ENCODE results near the gene MBOAT2.
A peak's percentile ranks its signal among the peaks of the same experiment; 100 is the strongest.
"Not testable (repeated sequence)": the region's sequence is repeated elsewhere in the genome, so short reads cannot be mapped to it uniquely, and the experiment has no call there.

Gene MBOAT2
- 5.2 to 10.5 reads per million in 2 donors for total RNA-seq

GRCh38 chr2:9003616-9004337 is at the start of gene MBOAT2:
Gene MBOAT2 (minus strand): TSS chr2:9003684. CDS start chr2:9003614, 70 bp downstream.
- DNase-seq, result peak; percentile 61

DNA sequence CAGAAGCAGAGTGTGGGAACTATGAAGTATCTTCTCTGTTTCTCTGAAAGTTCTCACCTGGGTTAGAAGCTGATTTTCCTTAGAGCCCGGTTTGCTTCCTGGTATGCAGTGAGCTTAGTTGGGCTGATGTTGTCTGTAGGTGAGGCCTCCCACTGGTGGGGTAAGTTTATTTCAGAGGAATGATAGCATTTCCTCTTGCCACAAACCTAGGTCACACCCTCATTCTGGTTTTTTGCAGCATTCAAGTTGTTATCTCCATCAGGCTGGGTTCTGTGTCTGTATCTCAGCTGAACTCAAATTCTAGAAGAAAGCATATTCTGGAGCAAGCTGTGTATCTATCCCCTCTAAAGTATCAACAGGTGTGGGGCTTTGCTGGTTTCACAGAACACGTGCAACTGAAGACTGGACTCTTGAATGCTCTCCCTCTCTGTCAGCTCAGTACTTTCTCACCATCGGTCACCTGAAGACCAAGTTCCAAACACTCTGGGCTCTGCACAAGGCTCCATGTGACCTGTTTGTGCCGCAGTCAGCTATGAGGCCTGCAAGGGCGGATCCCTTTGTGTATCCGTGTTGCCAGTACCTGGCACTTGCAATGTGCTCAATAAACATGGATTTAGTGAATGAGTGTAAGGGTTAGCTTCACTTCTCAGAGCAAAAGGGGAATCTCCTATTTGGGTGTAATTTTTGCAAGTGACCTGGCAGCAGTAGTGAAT is 49.5 kb upstream of the MBOAT2 start:
- DNase-seq, result no peak

DNA sequence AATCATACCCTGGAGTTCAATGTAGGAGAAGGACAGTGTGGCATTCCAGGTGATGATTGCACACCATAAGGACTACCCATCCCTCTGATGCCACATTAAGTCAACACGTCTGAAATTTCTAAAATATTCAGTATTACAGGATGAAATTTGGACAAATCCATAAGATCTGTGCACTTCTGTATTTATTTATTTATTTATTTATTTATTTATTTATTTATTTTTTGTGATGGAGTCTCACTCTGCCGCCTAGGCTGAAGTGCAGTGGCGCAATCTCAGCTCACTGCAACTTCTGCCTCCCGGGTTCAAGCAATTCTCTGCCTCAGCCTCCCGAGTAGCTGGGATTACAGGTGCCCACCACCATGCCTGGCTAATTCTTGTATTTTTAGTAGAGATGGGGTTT is 48.0 kb upstream of the MBOAT2 start:
- DNase-seq, result not testable (repeated sequence)

- no peak for DNase-seq
Observed at GRCh38 chr2:9050122-9050809, 46.8 kb upstream of the MBOAT2 start.

- no peak for DNase-seq
Observed at GRCh38 chr2:9045595-9045994, 42.1 kb upstream of the MBOAT2 start.

- DNase-seq, result not testable (repeated sequence)
Observed at GRCh38 chr2:9043491-9043890, 40.0 kb upstream of the MBOAT2 start.

GRCh38 chr2:9037166-9037565 is 33.7 kb upstream of the MBOAT2 start:
- DNase-seq, result no peak

DNA sequence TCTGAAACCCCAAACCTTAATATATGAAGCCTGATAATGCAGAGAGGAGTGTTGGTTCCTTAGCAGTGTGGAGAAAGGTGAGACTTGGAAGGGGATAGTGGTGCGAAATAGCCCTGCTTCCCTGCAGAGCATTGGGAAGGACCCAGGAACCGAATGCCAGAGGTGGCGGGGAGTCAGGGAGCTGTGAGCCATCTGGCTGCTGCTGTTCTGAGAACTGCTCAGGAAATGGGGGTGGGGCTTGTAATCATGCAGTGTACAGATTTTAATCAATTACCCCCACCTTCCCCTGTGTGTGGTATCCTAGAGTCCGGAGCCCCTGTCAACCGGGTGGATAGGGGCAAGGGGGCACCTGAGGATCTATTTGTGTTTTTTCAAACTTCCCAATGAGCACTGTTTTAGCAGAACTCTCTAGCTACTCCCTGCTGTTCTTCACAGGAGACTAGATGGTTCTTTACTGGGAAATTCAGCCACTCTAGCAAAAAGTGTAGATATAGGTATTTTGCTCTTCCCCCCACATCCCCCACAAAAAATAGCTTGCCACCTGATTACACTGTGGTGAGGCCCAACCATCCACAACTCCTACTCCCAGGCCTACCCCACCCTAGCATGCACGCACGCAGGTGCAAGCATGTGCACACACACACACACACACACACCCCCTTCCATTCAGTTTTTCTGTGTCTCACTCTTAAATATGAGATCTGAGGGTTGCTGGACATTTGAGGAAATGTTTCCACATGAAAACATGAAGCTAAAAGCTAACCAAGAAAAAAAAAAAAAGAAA is 30.1 kb upstream of the MBOAT2 start:
- no peak for DNase-seq

GRCh38 chr2:9032536-9033255 is 29.2 kb upstream of the MBOAT2 start:
- DNase-seq, result no peak

DNA sequence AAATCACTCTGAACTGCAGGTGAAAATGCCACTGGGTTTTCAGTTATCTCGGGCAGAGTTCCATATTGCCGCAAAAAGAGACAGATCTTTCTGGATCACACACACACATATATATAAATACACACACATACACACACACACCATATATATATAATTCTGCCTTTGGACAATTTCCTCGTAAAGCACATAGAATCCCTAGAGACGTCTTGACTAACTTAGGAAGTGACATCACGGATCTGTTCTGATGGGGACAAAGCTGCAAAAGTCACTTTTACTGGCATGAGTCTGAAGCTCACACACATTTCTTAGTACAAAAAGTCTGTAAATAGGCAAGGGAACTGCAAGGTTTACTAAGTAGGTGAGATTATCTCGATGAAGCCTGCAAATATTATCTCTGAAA is 28.6 kb upstream of the MBOAT2 start:
- DNase-seq, result no peak

DNA sequence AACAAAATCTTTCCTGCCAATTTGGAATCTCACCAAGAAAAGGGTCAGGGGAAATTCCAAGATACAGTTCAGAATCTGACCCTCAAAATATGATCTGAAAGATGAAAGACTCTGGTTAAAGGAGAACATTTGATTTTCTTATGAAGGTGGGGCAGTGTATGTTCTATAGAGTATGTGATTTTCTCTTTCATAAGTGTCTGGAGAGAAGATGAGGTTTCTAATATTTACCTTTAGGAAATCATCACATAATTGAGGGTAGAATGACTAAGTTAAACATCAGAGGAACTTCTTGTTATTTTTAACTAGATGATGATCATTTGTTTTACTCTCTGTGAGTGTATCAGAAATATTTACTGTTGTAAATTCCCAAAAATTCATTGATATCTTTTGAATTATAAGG is 27.8 kb upstream of the MBOAT2 start:
- no peak for DNase-seq

DNA sequence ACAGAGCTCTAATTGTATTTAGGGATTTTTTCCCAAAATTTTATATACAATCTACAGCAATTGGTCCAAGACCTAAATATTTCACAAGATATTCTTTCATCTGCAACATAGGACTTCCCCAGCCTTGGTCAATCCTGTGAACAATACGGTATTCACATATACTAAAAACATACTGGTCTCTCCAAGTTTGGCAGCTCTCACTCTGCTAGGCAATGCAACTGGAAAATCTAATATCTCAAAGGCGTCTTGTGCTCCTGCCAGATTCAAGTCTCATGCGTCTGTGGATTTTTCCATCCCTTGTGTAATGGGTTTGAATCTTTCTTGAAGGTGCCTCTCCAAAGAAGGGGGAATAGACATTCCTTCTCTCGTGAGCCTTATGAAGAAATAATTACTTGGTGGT is 27.4 kb upstream of the MBOAT2 start:
- DNase-seq, result no peak

DNA sequence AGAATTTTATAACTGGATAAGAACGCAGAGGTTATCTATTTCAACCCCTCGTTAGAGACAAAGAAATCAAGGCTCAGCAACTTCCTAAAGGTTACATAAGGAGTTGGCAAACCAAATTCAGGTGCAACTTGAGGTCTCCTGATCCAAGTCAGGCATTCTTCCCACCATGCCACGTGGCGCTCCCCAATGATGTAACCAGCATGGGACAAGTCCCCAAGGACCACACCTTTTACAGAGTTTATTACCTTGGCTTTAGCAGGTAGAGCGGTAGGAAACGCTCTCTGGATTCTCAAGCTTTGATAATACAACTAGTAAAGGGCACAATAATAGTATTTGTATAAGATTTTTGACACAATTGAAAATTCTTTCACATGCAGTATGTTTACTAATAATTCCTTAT is 26.7 kb upstream of the MBOAT2 start:
- DNase-seq, result no peak

DNA sequence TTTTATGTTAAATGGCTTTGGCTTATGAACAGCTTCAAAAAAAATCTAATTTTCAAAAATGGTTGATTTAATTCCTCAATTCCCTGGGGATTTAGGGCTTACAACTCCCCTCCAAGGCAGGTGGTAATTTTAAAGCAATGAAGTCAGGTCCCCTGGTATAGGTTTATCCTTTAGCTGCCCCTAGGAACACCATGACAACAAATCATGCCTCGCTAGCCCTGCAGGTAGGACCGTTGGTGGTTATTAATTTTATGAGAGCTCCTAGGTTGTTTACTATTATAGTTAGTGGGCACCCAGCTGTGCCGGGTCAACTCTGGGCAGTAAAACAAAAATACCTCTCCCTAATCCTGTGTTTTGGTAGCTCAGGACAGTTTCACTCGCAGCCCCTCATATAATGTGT is 26.2 kb upstream of the MBOAT2 start:
- no peak for DNase-seq

GRCh38 chr2:9027884-9028283 is 24.4 kb upstream of the MBOAT2 start:
- no peak for DNase-seq

DNA sequence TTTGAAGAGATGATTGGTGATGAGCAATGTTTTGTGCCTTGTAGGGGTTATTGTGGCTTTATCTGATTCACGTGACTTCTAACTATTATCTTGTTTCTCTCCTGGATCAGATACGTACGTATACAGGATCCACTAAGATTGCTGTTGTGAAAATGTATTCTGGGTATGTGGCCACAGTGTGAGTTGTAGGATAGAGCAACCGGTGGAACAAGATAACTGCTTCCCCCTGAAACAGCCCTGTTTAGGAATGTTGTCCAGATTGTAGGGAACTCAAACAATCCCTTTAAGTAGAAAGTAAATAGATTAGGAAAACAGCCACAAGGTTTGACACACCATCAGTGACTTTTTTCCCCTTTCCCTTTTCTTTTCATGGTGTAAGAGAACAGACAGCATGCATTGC is 22.3 kb upstream of the MBOAT2 start:
- DNase-seq, result no peak

DNA sequence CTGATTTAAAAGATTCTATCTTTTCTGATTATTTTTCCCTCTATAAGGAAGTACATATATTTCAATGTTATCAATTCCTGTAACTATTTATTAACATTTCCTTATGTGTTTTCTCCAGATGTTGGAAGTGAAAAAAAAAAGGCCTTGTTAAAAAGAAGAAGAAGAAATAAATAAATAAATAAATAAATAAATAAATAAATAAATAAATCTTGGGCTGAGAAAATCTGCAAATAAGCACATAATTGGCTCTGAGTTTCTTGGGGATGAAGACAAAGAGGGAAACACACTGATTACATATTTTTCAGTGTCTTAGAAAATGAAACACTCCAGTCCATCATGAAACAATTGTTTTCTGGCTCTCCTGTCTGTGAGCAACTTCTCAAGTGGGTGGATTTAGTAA is 21.1 kb upstream of the MBOAT2 start:
- DNase-seq, result no peak

- no peak for DNase-seq
Observed at GRCh38 chr2:9021563-9022211, 18.2 kb upstream of the MBOAT2 start.

GRCh38 chr2:9020267-9020666 is 16.8 kb upstream of the MBOAT2 start:
- no peak for DNase-seq

DNA sequence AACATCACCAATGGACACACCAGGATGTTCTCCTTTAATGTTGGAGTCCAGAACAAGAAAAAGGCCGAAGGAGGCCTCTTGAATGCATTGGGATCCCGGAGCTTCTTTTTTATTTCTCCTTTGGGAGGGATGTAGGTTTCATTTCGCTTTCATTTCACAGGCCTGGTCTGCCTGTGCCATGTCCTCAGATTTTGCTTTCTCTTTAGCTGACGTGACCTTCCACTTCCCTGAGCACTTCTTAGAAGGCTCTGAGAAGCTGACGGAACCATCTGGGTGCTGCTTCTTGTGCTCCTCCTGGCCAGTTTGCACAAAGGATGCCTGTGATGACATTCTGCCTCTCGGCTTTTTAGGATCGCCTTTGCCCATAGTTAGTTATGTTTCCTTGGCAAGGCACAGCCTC is 15.1 kb upstream of the MBOAT2 start:
- no peak for DNase-seq

DNA sequence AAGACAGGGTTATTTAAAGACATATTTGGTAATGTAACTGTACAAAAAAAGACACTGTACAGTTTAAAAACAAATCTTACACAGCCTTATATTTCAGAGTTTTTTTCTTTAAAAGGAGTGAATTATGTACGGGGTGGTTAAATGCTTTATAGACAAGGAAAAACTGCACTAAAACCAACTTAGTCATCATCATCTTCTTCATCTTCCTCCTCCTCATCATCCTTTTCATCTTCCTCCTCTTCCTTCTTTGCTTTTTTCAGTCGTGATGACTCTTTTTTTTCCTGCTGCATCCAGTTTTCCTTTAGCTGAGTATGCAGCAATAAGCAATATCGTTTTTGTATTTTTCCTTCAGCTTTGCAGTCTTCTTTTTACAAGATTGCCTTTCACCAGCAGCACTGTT is 14.6 kb upstream of the MBOAT2 start:
- DNase-seq, result no peak

DNA sequence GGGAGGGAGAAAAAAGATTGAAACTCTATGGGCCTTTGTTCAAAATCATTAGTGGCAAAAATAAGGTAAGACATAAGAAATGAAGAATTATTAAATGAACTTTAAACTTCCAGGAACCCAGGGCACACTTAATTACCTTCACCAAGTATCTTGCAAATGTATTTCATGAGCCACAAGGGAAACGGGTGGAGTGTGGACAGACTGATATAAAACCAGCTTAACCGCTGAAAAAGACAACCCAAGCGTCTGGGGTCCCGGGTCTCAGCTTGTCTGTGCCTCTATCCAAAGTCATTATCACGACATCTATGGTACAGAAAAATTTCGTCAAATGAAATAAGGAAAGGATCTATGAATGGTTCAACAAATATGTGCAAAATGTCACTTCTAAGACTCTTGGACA is 13.9 kb upstream of the MBOAT2 start:
- no peak for DNase-seq
